Smooth muscle cell (in vitro differentiated cells): ENCODE results near the gene TADA2A. TPM values are rescaled to one million over a fixed set of nuclear protein-coding genes. Genes with fewer than 3 reads are reported as not detected.

Source experiments
- DNase-seq: peaks from one replicate; lab custom pipeline; 2025; ENCODE audit not compliant: unreplicated experiment; lab: John Stamatoyannopoulos, UW
- H2AFZ ChIP-seq: fragments of 200-600 bp; sonication (generic); 2 replicates; pipeline ENCODE4 v1.6.0; 2016; ENCODE audit warnings: antibody characterized with exemption, low read depth, mild to moderate bottlenecking
- H3F3A ChIP-seq: fragments of 200-600 bp; sonication (generic); 2 replicates; pipeline ENCODE4 v1.6.0; 2017; ENCODE audit warnings: antibody characterized with exemption, low read depth
- H3K27ac ChIP-seq: fragments of 200-600 bp; sonication (generic); 2 replicates; pipeline ENCODE4 v1.5.1; 2016; ENCODE audit warnings: low read depth, mild to moderate bottlenecking
- H3K27me3 ChIP-seq: fragments of 200-600 bp; sonication (generic); 2 replicates; pipeline ENCODE4 v1.6.1; 2016; ENCODE audit warnings: low read depth, mild to moderate bottlenecking
- H3K36me3 ChIP-seq: fragments of 200-600 bp; sonication (generic); 2 replicates; pipeline ENCODE4 v1.5.1; 2016; ENCODE audit warnings: low read depth
- H3K4me1 ChIP-seq: fragments of 200-600 bp; sonication (generic); 2 replicates; pipeline ENCODE4 v1.5.1; 2016; ENCODE audit warnings: low read depth
- H3K4me2 ChIP-seq: fragments of 200-600 bp; sonication (generic); 2 replicates; pipeline ENCODE4 v1.6.0; 2016; ENCODE audit warnings: mild to moderate bottlenecking
- H3K4me3 ChIP-seq: fragments of 200-600 bp; sonication (generic); 2 replicates; pipeline ENCODE4 v1.5.1; 2016; ENCODE audit warnings: mild to moderate bottlenecking
- H3K79me2 ChIP-seq: fragments of 200-600 bp; sonication (generic); 2 replicates; pipeline ENCODE4 v1.6.0; 2016; ENCODE audit warnings: low read depth, mild to moderate bottlenecking
- H3K9ac ChIP-seq: fragments of 200-600 bp; sonication (generic); 2 replicates; pipeline ENCODE4 v1.6.0; 2016; ENCODE audit warnings: low read depth
- H3K9me3 ChIP-seq: fragments of 200-600 bp; sonication (generic); replicated peaks from 2 replicates; pipeline ENCODE4 v1.5.1; 2016; ENCODE audit warnings: low read depth
- H4K20me1 ChIP-seq: fragments of 200-600 bp; sonication (generic); 2 replicates; pipeline ENCODE4 v1.6.0; 2016; ENCODE audit warnings: low read depth
- WGBS: methylation state at CpG from one replicate; pipeline ENCODE4 v1.1.7; 2016; ENCODE audit warnings: low lambda C conversion rate; 5-methylcytosine and 5-hydroxymethylcytosine counted together
- polyA plus RNA-seq: library from polyadenylated mRNA; unstranded; fragments of >200 nt; fragmentation: Nextera tagmentation; extraction: Ambion mirVana; gene quantifications from 2 replicates; pipeline ENCODE4 v1.2.1, GENCODE V29; 2016
- total RNA-seq: library from RNA; depleted of rRNA; stranded (reverse); fragments of >200 nt; gene quantifications from 2 replicates; pipeline ENCODE4 v1.2.3, GENCODE V29; 2014
- TF ChIP-seq, protein P1 (sequence below): fragments of 200-600 bp; sonication (generic); IDR thresholded peaks from 2 replicates; pipeline ENCODE4 v1.5.1; 2017; ENCODE audit warnings: borderline replicate concordance, mild to moderate bottlenecking, antibody characterized with exemption; ENCODE audit not compliant: insufficient read depth, poor library complexity, severe bottlenecking

Gene TADA2A
- total and polyA plus RNA-seq, 2 experiments from 2014 or later = 9.7 to 11.8 TPM

DNA sequence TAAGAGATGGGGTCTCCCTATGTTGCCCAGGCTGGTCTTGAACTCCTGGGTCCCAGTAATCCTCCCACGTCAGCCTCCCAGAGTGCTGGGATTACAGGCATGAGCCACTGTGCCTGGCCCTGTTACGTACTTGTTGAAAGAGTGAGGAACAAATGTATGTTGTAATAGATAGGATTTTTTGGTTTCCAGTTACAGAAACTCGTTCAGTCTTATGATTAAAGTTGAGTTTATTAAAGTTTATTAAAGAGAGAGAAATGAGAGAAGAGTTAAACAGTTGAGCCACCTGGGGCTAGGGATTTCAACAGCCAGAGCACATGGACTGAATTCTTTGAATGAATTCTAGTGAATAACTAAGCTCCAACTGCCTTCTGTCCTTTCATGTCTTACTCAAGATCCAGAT lies 3.7 kb downstream of the TADA2A start:
- H4K20me1 ChIP-seq = no peaks in the 10 kb centered on the region
- no peaks in the 10 kb centered on the region for H3K27me3 ChIP-seq
- H3K4me1 ChIP-seq = peaks cover 8% of the 10 kb centered on the region
- peaks cover 30% of the 10 kb centered on the region for H3K79me2 ChIP-seq
- H3K9me3 ChIP-seq = no peaks in the 10 kb centered on the region
- no peak overlapping the region for H2AFZ ChIP-seq
- H3K4me3 ChIP-seq = no peak overlapping the region
- no peak overlapping the region for H3K27ac ChIP-seq
- TF ChIP-seq, protein P1, sequence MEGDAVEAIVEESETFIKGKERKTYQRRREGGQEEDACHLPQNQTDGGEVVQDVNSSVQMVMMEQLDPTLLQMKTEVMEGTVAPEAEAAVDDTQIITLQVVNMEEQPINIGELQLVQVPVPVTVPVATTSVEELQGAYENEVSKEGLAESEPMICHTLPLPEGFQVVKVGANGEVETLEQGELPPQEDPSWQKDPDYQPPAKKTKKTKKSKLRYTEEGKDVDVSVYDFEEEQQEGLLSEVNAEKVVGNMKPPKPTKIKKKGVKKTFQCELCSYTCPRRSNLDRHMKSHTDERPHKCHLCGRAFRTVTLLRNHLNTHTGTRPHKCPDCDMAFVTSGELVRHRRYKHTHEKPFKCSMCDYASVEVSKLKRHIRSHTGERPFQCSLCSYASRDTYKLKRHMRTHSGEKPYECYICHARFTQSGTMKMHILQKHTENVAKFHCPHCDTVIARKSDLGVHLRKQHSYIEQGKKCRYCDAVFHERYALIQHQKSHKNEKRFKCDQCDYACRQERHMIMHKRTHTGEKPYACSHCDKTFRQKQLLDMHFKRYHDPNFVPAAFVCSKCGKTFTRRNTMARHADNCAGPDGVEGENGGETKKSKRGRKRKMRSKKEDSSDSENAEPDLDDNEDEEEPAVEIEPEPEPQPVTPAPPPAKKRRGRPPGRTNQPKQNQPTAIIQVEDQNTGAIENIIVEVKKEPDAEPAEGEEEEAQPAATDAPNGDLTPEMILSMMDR = no peak
- no peak overlapping the region for H3K4me2 ChIP-seq
- no peak overlapping the region for H3K9ac ChIP-seq
- 94% methylated on average over 3 of the region's 3 CpGs for WGBS
- no peak for DNase-seq
- H3F3A ChIP-seq = no peaks in the 10 kb centered on the region
- H3K36me3 ChIP-seq = peaks cover 8% of the 10 kb centered on the region

DNA sequence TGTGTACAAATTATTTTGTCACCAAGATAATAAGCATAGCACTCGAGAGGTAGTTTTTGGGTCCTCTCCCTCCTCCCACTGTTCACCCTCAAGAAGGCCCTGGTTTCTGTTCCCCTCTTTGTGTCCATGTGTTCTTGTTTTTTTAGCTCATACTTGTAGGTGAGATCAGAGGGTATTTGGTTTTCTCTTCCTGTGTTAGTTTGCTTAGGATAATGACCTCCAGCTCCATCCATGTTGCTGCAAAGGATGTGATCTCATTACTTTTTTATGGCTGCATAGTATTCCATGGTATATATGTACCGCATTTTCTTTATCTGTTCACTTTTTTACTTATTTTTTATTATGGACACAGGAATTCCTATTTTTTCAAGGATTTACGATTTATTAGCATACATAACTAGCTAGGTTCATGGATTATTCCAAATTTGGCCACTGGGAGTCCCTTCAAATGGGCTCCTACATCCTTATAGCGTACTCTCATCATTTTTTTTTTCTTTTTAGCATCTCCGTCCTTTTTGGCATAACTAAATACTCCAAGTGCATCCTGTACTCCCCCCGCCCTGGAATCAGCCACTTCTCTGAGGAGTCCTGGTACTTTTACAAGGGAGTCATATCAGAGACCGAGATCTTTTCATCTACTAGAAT lies 7.3 kb downstream of the TADA2A start:
- WGBS = 97% methylated on average over 7 of the region's 7 CpGs

DNA sequence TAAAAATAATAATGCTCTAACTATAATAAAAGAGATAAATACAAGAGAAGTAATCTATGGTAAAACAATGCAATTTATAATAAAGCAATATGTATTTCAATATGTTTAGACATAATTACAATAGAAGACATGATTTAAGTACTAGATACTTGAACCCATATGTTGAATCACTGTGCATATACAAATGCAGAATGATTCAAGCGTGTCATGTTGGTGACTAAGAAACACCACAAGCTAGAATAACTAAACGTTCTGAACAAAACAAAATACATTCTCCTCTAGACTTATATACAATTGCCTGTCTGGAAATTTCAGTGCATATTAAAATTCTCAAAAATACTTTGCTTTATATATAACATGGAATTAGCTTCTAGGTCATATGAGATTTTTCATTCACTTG lies 11.2 kb downstream of the TADA2A start:
- no peaks in the 10 kb centered on the region for H3K27me3 ChIP-seq
- H3K9ac ChIP-seq = no peak overlapping the region
- no peak for DNase-seq
- no peaks in the 10 kb centered on the region for H3F3A ChIP-seq
- no peak overlapping the region for H3K4me3 ChIP-seq
- no peaks in the 10 kb centered on the region for H3K4me1 ChIP-seq
- no peaks in the 10 kb centered on the region for H4K20me1 ChIP-seq
- no peaks in the 10 kb centered on the region for H3K9me3 ChIP-seq
- peaks cover 9% of the 10 kb centered on the region for H3K79me2 ChIP-seq
- H3K36me3 ChIP-seq = peaks cover 9% of the 10 kb centered on the region
- no peak overlapping the region for H3K4me2 ChIP-seq
- no peak overlapping the region for H2AFZ ChIP-seq
- 85% methylated on average over 2 of the region's 2 CpGs for WGBS
- TF ChIP-seq, protein P1 = no peak
- H3K27ac ChIP-seq = no peak overlapping the region

More for the DNA sequence above, 7.3 kb downstream of the TADA2A start:
- no peaks in the 10 kb centered on the region for H3F3A ChIP-seq
- H3K4me1 ChIP-seq = no peaks in the 10 kb centered on the region
- H3K27me3 ChIP-seq = no peaks in the 10 kb centered on the region
- no peak for DNase-seq
- H3K27ac ChIP-seq = no peak overlapping the region
- H2AFZ ChIP-seq = no peak overlapping the region
- H3K9ac ChIP-seq = no peak overlapping the region
- H3K4me2 ChIP-seq = no peak overlapping the region
- H3K79me2 ChIP-seq = peaks cover 20% of the 10 kb centered on the region
- H4K20me1 ChIP-seq = no peaks in the 10 kb centered on the region
- TF ChIP-seq, protein P1 = no peak
- no peak overlapping the region for H3K4me3 ChIP-seq
- H3K9me3 ChIP-seq = no peaks in the 10 kb centered on the region
- peaks cover 12% of the 10 kb centered on the region for H3K36me3 ChIP-seq
